SH-SY5Y (cell line): ENCODE measurements around the gene NXPH2.

Source experiments
- GATA2 ChIP-seq: IDR thresholded peaks from 2 replicates; pipeline ENCODE4 v1.6.1; 2011; ENCODE audit warnings: mild to moderate bottlenecking, low read depth, low read length
- GATA3 ChIP-seq: IDR thresholded peaks from 2 replicates; pipeline ENCODE4 v1.6.1; 2011; ENCODE audit warnings: low read depth, mild to moderate bottlenecking, low read length, moderate library complexity

GRCh38 chr2:138676619-138677021 lies 103.6 kb downstream of the NXPH2 start:
- no peak for TF ChIP-seq GATA2
- no peak for TF ChIP-seq GATA3
